Measurements from ENCODE around the gene ARHGAP12.

The ARHGAP12 gene

DNA sequence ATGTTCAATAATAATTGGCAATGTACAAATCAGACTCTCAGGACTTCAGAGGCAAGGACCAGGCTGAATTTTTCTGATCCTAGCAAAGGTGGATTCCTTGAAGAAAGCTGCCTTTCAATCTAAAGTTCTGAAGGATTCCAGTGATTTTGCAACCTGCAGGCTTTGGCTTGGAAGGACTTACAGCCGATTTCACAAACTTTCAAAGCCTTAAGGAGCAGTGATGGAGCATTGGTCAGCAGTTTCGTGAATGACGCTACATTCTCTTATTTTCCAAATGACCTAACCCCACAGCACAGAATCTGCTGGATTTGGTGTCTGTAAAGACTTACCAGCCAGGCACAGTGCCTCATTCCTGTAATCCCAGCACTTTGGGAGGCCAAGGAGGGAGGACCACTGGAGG is 167.5 kb downstream of the ARHGAP12 start:
- Histone ChIP-seq H3K4me3 (ENCODE audit: low read length) (no peak overlapping the region), H3K27ac (ENCODE audit: low read depth, low read length) (peak overlapping the region; percentile 94), H3K27me3 (ENCODE audit: control insufficient read depth, insufficient read depth, low read length) (no peaks in the 10 kb centered on the region), H3K4me1 (ENCODE audit: control insufficient read depth, insufficient read depth, low read length) (peaks cover 10% of the 10 kb centered on the region), H3K36me3 (ENCODE audit: control insufficient read depth, insufficient read depth, low read length) (no peaks in the 10 kb centered on the region), H3K9ac (ENCODE audit: low read length) (no peak overlapping the region)

DNA sequence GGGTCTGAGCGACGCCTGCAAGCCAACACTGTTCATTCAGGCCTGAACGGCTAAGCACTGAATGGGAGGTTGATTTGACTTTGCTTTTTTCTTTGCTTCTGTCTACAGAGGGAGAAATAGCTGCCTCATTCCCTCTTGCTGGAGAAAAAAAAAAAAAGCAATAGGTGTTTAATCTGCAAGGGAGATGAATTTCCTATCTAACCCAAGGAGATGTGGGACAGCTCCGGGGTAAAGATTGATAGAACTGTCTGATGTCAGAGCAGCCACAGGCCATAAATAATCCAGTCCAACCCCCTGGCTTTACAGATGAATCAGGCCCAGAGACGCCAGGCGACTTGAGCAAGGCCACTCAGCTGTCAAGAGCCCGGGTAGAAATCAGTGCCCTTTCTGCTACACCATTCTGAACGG is 168.0 kb downstream of the ARHGAP12 start:
- no peaks in the 10 kb centered on the region for H3K36me3 ChIP-seq (ENCODE audit: control insufficient read depth, insufficient read depth, low read length)
- peaks cover 10% of the 10 kb centered on the region for H3K4me1 ChIP-seq (ENCODE audit: control insufficient read depth, insufficient read depth, low read length)
- H3K4me3 ChIP-seq (ENCODE audit: low read length), result peak overlapping the region; percentile 66
- peak overlapping the region; percentile 24 for H3K9ac ChIP-seq (ENCODE audit: low read length)
- H3K27ac ChIP-seq (ENCODE audit: low read depth, low read length), result peak overlapping the region; percentile 94
- H3K27me3 ChIP-seq (ENCODE audit: control insufficient read depth, insufficient read depth, low read length), result no peaks in the 10 kb centered on the region

DNA sequence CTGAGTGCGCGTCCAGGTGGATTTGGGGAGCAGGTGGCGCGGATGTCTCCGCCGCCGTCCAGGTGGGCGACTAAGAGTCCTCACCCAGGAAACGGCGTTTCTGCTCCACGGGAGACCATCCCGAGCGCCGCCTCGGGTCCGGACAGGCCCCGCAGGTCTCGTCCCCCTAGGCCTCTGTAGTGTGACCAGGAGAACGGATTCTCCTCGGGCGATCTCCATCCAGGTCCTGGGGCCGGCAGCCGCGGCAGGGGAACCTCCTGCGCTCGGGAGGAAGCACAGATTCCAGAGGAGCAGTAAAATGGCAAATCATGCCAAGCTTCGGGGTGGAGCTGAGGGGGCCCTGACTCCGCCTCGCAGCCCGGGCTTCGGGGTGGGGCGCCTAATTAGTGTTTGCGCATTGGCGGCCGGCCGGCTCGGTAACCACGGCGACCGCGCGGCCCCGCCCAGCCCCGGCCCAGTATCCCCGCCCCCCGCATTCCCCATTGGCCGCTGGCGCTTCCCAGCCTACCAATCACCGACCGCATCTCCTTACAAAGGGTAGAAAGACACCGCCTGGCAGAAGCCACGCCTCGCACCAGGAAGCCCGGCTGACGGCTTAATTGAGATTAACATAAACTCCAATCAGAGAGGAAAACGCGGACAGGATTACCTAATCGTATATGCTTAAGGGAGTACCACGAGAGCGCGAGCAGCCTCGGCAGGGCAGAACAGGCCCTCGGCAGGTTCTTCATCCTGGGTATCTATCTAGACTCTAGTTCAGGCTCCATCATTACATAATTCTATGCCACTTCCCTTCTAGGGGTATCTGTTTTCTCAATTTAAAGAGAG is 168.6 kb downstream of the ARHGAP12 start:
- peak overlapping the region; percentile 80 for H3K9ac ChIP-seq (ENCODE audit: low read length)
- peak overlapping the region; percentile 97 for H3K27ac ChIP-seq (ENCODE audit: low read depth, low read length)
- H3K4me3 ChIP-seq (ENCODE audit: low read length), result peak overlapping the region; percentile 86
- H3K36me3 ChIP-seq (ENCODE audit: control insufficient read depth, insufficient read depth, low read length), result no peaks in the 10 kb centered on the region
- peaks cover 10% of the 10 kb centered on the region for H3K4me1 ChIP-seq (ENCODE audit: control insufficient read depth, insufficient read depth, low read length)
- H3K27me3 ChIP-seq (ENCODE audit: control insufficient read depth, insufficient read depth, low read length), result no peaks in the 10 kb centered on the region

DNA sequence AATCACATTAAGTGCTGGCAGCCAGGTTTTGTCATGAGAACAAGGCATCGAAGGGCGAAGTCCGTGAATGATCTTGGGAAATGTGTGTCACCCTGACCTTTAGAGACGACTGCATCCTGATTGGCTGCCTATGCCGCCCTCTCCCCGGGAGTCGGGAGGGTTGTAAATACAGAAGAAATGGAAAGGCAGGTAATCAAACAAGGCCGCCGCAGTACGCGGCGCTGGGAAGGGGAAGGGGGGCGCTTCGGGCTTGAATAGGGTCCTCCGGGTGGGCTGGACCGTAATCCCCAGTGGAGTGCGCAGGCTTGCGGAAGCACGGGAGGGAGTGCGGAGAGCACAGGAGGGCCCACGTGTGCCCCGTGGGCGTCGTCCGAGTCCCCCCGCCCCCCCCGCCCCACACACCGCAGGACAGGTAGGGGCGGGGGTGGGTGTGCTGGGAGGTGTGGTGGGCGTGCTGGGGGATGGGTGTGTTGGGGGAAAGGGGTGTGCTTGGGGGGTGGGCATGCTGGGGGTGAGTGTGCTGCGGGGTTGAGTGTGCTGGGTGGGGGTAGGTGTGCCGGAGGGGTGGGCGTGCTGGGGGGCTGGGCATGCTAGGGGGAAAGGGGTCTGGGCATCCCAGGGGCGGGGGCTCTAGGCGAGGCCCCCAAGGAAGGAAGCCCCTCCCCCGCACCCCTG is 169.4 kb downstream of the ARHGAP12 start:
- Histone ChIP-seq H3K4me1 (ENCODE audit: control insufficient read depth, insufficient read depth, low read length) (peaks cover 10% of the 10 kb centered on the region), H3K36me3 (ENCODE audit: control insufficient read depth, insufficient read depth, low read length) (no peaks in the 10 kb centered on the region), H3K27ac (ENCODE audit: low read depth, low read length) (peak overlapping the region; percentile 97), H3K4me3 (ENCODE audit: low read length) (peak overlapping the region; percentile 86), H3K9ac (ENCODE audit: low read length) (peak overlapping the region; percentile 80), H3K27me3 (ENCODE audit: control insufficient read depth, insufficient read depth, low read length) (no peaks in the 10 kb centered on the region)

DNA sequence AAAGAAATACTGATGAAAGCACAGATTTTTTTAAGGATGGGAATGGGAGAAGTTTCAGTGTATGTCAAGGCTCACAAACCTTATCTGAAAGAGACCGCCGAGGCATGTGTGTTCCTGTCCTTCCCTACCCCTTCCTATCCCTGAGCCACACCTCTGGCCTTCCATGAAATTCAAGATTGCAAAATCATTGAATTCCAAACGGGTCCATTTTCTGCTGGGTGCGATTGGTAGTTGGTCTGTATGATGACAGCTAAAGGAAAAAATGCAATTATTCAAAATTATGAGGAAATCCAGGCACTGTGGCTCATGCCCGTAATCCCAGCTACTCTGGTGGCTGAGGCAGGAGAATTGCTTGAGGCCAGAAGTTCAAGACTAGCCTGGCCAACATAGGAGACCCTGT is 170.1 kb downstream of the ARHGAP12 start:
- H3K27ac ChIP-seq (ENCODE audit: low read depth, low read length), result peak overlapping the region; percentile 97
- H3K27me3 ChIP-seq (ENCODE audit: control insufficient read depth, insufficient read depth, low read length), result no peaks in the 10 kb centered on the region
- H3K4me3 ChIP-seq (ENCODE audit: low read length), result no peak overlapping the region
- H3K36me3 ChIP-seq (ENCODE audit: control insufficient read depth, insufficient read depth, low read length), result no peaks in the 10 kb centered on the region
- H3K4me1 ChIP-seq (ENCODE audit: control insufficient read depth, insufficient read depth, low read length), result peaks cover 10% of the 10 kb centered on the region
- H3K9ac ChIP-seq (ENCODE audit: low read length), result no peak overlapping the region

DNA sequence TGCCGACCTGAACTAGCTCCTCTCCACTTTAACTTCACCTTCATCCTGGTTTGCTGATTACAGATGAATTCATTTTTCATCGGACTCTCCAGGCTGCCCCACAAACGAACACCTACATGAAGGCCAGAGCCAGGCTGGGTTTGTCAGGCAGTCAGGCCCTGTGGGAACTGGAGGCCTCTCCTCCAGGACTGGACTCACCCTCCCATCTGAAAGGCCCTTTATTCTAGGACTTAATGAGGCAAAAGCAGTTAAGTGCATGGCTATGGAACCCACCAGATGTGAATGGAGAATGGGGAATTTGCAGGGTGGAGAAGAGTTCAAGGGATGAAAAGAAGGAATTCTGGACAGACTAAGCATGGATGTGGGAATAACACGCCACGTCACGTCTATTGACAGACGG is 170.8 kb downstream of the ARHGAP12 start:
- Histone ChIP-seq H3K27me3 (ENCODE audit: control insufficient read depth, insufficient read depth, low read length) (no peaks in the 10 kb centered on the region), H3K4me1 (ENCODE audit: control insufficient read depth, insufficient read depth, low read length) (peaks cover 10% of the 10 kb centered on the region), H3K4me3 (ENCODE audit: low read length) (no peak overlapping the region), H3K36me3 (ENCODE audit: control insufficient read depth, insufficient read depth, low read length) (no peaks in the 10 kb centered on the region), H3K9ac (ENCODE audit: low read length) (no peak overlapping the region), H3K27ac (ENCODE audit: low read depth, low read length) (peak overlapping the region; percentile 97)

DNA sequence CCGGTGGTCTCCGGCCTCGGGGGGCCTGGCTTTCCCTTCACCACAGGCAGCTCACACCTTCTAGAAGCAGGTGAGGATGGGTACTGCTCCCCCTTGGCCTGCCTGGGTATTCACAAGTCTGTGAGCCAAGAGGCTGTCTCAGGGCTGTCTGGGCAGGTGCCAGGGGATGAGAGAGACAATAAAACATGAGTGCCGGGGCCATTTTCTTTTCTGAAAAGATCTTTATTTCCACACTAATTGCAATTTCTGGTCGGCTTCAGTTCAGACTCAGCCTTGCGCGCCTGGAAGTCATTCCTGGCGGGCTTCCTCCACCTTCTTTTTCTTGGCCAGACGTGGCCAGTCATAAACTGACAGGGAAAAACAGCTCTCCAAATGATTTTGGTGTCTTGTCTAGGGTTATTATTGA is 171.2 kb downstream of the ARHGAP12 start:
- Histone ChIP-seq H3K36me3 (ENCODE audit: control insufficient read depth, insufficient read depth, low read length) (no peaks in the 10 kb centered on the region), H3K4me1 (ENCODE audit: control insufficient read depth, insufficient read depth, low read length) (peaks cover 10% of the 10 kb centered on the region), H3K4me3 (ENCODE audit: low read length) (no peak overlapping the region), H3K27ac (ENCODE audit: low read depth, low read length) (peak overlapping the region; percentile 97), H3K9ac (ENCODE audit: low read length) (no peak overlapping the region), H3K27me3 (ENCODE audit: control insufficient read depth, insufficient read depth, low read length) (no peaks in the 10 kb centered on the region)

DNA sequence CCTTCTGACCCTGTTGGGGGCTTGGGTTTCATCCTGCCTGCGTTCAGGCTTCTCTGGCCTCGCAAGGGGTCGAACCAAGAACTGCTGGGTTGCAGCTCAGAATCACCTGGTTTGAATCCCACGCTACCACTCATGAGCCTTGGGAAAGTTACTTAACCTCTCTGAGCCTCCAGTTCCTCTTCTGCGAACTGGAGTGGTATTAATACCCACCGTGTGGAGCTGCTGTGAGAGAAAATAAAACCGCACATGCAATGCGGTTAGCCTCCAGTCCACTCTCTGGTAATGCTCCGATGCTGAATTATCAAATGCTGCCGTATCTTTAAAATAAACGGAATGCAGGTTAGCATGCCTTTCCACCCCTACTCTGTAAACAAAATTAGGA is 171.9 kb downstream of the ARHGAP12 start:
- no peaks in the 10 kb centered on the region for H3K27me3 ChIP-seq (ENCODE audit: control insufficient read depth, insufficient read depth, low read length)
- H3K27ac ChIP-seq (ENCODE audit: low read depth, low read length), result no peak overlapping the region
- H3K36me3 ChIP-seq (ENCODE audit: control insufficient read depth, insufficient read depth, low read length), result no peaks in the 10 kb centered on the region
- H3K4me1 ChIP-seq (ENCODE audit: control insufficient read depth, insufficient read depth, low read length), result peaks cover 10% of the 10 kb centered on the region
- no peak overlapping the region for H3K9ac ChIP-seq (ENCODE audit: low read length)
- no peak overlapping the region for H3K4me3 ChIP-seq (ENCODE audit: low read length)

DNA sequence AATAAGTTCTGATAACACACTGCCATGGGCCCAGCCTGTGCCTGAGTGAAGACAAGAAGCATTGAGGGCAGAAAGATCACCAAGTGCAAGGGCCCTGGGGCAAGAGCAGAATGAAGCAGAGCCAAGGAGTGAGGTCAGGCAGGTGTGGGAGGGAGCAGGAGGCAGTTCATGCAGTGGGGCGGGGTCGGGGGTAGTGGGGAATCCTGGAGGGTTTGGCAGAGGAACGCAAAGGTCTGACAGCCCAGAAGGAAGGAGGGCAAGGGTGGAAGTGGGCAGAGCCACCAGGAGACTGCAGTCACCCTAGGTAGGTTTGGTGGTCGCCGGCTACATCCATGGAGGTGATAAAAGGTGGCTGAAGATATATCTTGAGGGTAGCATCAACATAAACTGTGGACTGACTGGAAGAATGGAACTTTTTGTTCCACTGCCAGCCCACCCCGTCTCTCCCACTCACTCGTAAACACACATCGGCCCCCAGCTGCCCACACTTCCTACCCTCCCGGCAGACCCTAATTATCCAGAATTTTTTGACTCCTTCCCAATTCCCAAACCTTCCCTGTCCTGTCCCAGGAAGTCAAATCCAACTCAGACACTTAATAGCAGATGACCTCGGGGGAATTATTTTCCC is 172.4 kb downstream of the ARHGAP12 start:
- no peak overlapping the region for H3K27ac ChIP-seq (ENCODE audit: low read depth, low read length)
- H3K4me1 ChIP-seq (ENCODE audit: control insufficient read depth, insufficient read depth, low read length), result peaks cover 10% of the 10 kb centered on the region
- H3K27me3 ChIP-seq (ENCODE audit: control insufficient read depth, insufficient read depth, low read length), result no peaks in the 10 kb centered on the region
- H3K36me3 ChIP-seq (ENCODE audit: control insufficient read depth, insufficient read depth, low read length), result no peaks in the 10 kb centered on the region
- no peak overlapping the region for H3K4me3 ChIP-seq (ENCODE audit: low read length)
- H3K9ac ChIP-seq (ENCODE audit: low read length), result no peak overlapping the region
